ENCODE data around the gene PTPRN2.

DNA sequence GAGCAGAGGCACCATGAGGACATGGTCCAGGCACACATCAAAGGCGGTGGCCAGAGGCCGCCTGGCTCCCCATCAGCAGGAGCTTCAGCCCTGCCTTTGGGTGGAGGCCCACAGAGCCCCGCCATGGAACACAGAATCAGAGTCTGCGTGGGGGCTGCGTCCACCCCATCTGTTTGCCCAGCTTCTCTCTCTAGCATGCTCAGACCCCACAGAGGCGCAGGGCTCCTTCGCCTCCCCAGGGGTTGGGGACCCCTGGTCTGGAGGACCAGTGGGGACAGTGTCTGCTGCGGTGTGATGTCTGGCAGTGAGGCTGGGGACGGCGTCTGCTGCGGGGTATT, 321.9 kb downstream of the PTPRN2 start:
- TF ChIP-seq POLR2A (IDR thresholded peaks at IDR 0.05; ENCODE audit: borderline replicate concordance, extremely low read depth, insufficient read depth, insufficient read length) = no peak
- TF ChIP-seq, protein P1, sequence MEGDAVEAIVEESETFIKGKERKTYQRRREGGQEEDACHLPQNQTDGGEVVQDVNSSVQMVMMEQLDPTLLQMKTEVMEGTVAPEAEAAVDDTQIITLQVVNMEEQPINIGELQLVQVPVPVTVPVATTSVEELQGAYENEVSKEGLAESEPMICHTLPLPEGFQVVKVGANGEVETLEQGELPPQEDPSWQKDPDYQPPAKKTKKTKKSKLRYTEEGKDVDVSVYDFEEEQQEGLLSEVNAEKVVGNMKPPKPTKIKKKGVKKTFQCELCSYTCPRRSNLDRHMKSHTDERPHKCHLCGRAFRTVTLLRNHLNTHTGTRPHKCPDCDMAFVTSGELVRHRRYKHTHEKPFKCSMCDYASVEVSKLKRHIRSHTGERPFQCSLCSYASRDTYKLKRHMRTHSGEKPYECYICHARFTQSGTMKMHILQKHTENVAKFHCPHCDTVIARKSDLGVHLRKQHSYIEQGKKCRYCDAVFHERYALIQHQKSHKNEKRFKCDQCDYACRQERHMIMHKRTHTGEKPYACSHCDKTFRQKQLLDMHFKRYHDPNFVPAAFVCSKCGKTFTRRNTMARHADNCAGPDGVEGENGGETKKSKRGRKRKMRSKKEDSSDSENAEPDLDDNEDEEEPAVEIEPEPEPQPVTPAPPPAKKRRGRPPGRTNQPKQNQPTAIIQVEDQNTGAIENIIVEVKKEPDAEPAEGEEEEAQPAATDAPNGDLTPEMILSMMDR (IDR thresholded peaks at IDR 0.05 in 2 of 3, conservative IDR thresholded peaks at IDR 0.05 in 1 of 3; ENCODE audit: borderline replicate concordance in 1 of 3, insufficient read depth in 1 of 3, low read depth in 2 of 3, low read length in 2 of 3) = no peak
- TF ChIP-seq, protein P2, sequence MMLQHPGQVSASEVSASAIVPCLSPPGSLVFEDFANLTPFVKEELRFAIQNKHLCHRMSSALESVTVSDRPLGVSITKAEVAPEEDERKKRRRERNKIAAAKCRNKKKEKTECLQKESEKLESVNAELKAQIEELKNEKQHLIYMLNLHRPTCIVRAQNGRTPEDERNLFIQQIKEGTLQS (IDR thresholded peaks at IDR 0.05) = no peak
- TF ChIP-seq EGR1 (IDR thresholded peaks at IDR 0.05; ENCODE audit: low read depth) = no peak
- no peak for TF ChIP-seq POLR2AphosphoS5 (IDR thresholded peaks at IDR 0.05; ENCODE audit: low read depth, low read length)
- no peak for TF ChIP-seq EZH2phosphoT487 (IDR thresholded peaks at IDR 0.05; ENCODE audit: borderline replicate concordance)
- no peak for TF ChIP-seq JUND (IDR thresholded peaks at IDR 0.05)
- TF ChIP-seq, protein P3, sequence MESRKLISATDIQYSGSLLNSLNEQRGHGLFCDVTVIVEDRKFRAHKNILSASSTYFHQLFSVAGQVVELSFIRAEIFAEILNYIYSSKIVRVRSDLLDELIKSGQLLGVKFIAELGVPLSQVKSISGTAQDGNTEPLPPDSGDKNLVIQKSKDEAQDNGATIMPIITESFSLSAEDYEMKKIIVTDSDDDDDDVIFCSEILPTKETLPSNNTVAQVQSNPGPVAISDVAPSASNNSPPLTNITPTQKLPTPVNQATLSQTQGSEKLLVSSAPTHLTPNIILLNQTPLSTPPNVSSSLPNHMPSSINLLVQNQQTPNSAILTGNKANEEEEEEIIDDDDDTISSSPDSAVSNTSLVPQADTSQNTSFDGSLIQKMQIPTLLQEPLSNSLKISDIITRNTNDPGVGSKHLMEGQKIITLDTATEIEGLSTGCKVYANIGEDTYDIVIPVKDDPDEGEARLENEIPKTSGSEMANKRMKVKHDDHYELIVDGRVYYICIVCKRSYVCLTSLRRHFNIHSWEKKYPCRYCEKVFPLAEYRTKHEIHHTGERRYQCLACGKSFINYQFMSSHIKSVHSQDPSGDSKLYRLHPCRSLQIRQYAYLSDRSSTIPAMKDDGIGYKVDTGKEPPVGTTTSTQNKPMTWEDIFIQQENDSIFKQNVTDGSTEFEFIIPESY (IDR thresholded peaks at IDR 0.05; ENCODE audit: extremely low read depth, insufficient replicate concordance, low read length) = no peak
- TF ChIP-seq TCF7L2 (IDR thresholded peaks at IDR 0.05; ENCODE audit: borderline replicate concordance, extremely low read depth, insufficient read depth, insufficient read length) = no peak
- TF ChIP-seq SP1 (IDR thresholded peaks at IDR 0.05; ENCODE audit: low read depth) = no peak
- TF ChIP-seq RAD21 (IDR thresholded peaks at IDR 0.05; ENCODE audit: low read depth) = no peak
